NK-92 treated with Interleukin-12 subunit alpha and Interleukin-12 subunit beta, amount 100 ng/mL, for 24 hours (cell line): ENCODE results near the gene ZNF521.
"Not testable (repeated sequence)": the region's sequence is repeated elsewhere in the genome, so short reads cannot be mapped to it uniquely, and the experiment has no call there.

ENCODE experiments used
- DNase-seq: peaks from one replicate; lab custom pipeline; 2025; lab: John Stamatoyannopoulos, UW

Gene ZNF521

GRCh38 chr18:25033175-25033574, 318.8 kb downstream of the ZNF521 start:
- not testable (repeated sequence) for DNase-seq

GRCh38 chr18:25029802-25030201, 322.2 kb downstream of the ZNF521 start:
- DNase-seq: no peak

GRCh38 chr18:25019931-25020330, 332.0 kb downstream of the ZNF521 start:
- no peak for DNase-seq

GRCh38 chr18:25019086-25019860, 332.7 kb downstream of the ZNF521 start:
- DNase-seq: no peak

- DNase-seq: no peak
These were observed 335.3 kb downstream of the ZNF521 start for GRCh38 chr18:25016666-25017065.

GRCh38 chr18:25016181-25016580, 335.8 kb downstream of the ZNF521 start:
- no peak for DNase-seq
